ENCODE data around the gene SLFN11. TPM values are rescaled to one million over a fixed set of nuclear protein-coding genes. Genes with fewer than 3 reads are reported as not detected.
A peak's percentile ranks its signal among the peaks of the same experiment; 100 is the strongest.

SLFN11 gene
- total and polyA plus RNA-seq, 2 of the 8 experiments (the other 6 are each of a cell fraction or from before 2014, with no cell fraction given): 0.11 to 0.28 TPM

- Histone ChIP-seq H3K27ac (ENCODE audit: low read depth, low read length) (no peak overlapping the region), H3K79me2 (ENCODE audit: control insufficient read depth in 1 of 2, insufficient read depth in 2 of 2, low read length in 2 of 2) (no peaks in the 10 kb centered on the region), H2BK5ac (ENCODE audit: low read depth, low read length) (no peak overlapping the region), H3K9me3 (ENCODE audit: insufficient read depth in 2 of 2, low read depth in 1 of 2, low read length in 1 of 2) (peaks cover 5 to 6% of the 10 kb centered on the region in 2 experiments; a peak in 2 of 4 replicates), H3K14ac (ENCODE audit: insufficient read length) (no peak overlapping the region), H3K79me1 (ENCODE audit: low read depth, low read length) (no peaks in the 10 kb centered on the region), H2AK5ac (ENCODE audit: low read depth, low read length) (no peak overlapping the region), H4K91ac (replicated peaks; ENCODE audit: insufficient read length, low read length) (no peak overlapping the region), H3K4me2 (ENCODE audit: insufficient read depth in 1 of 2, low read depth in 2 of 2, low read length in 2 of 2) (no peak overlapping the region), H3K56ac (replicated peaks; ENCODE audit: insufficient read length, low read depth, low read length) (no peak overlapping the region), H3K23me2 (ENCODE audit: low read depth, low read length) (no peaks in the 10 kb centered on the region), H3K4me3 (ENCODE audit: extremely low read depth in 1 of 4, insufficient read depth in 2 of 4, low read depth in 3 of 4, low read length in 4 of 4) (no peak overlapping the region), H3K4ac (replicated peaks; ENCODE audit: insufficient read length, low read depth, low read length) (no peak overlapping the region), H2BK12ac (ENCODE audit: low read depth, low read length) (no peak overlapping the region), H2BK20ac (ENCODE audit: low read length) (no peak overlapping the region), H3K36me3 (ENCODE audit: control insufficient read depth in 2 of 4, insufficient read depth in 4 of 4, low read length in 3 of 4) (no peaks in the 10 kb centered on the region), H2BK120ac (replicated peaks; ENCODE audit: low read depth, low read length) (no peak overlapping the region), H4K8ac (ENCODE audit: extremely low read depth, insufficient read depth, low read length) (no peak overlapping the region), H4K20me1 (replicated peaks in 1 of 2; ENCODE audit: control insufficient read depth in 1 of 2, insufficient read depth in 2 of 2, low read length in 2 of 2) (no peaks in the 10 kb centered on the region), H2BK15ac (ENCODE audit: low read length) (no peak overlapping the region), H3K9ac (replicated peaks in 1 of 4; ENCODE audit: extremely low read depth in 1 of 4, low read depth in 3 of 4, low read length in 3 of 4) (no peak overlapping the region), H3K23ac (ENCODE audit: insufficient read length) (no peak overlapping the region), H3K4me1 (replicated peaks in 1 of 4; ENCODE audit: control insufficient read depth in 3 of 4, insufficient read depth in 4 of 4, low read length in 3 of 4) (no peaks in the 10 kb centered on the region), H3K27me3 (replicated peaks in 1 of 4; ENCODE audit: control insufficient read depth in 3 of 4, extremely low read depth in 1 of 4, insufficient read depth in 3 of 4, low read length in 3 of 4) (no peaks in the 10 kb centered on the region), H4K5ac (ENCODE audit: insufficient read length, low read depth, low read length) (no peak overlapping the region), H3K18ac (ENCODE audit: extremely low read depth, low read length) (no peak overlapping the region), H2AFZ (ENCODE audit: low read length) (no peak overlapping the region)
- 85% methylated on average over 2 of the region's 2 CpGs; no CpG with 5 or more reads in 1 of the 2 experiments for WGBS, 2 experiments (ENCODE audit: extremely low coverage in 1 of 2, insufficient coverage in 1 of 2, insufficient read length in 1 of 2, insufficient replicate concordance in 2 of 2, low coverage in 1 of 2, low lambda C conversion rate in 2 of 2, missing lambda C conversion rate in 1 of 2)
- FAIRE-seq (no peak), DNase-seq (ENCODE audit: low read depth in 1 of 2, low spot score in 2 of 2) (no peak)
- CTCF ChIA-PET (ENCODE audit: partially characterized antibody): no interaction called here
- POLR2A ChIA-PET (ENCODE audit: partially characterized antibody): interaction anchor here (1.4 kb wide), 1 partner anchor 43 kb away, joined by 3 read pairs; no protein-coding TSS in a partner anchor
- TF ChIP-seq CEBPB (IDR thresholded peaks at IDR 0.05; ENCODE audit: low read depth, low read length): peak; percentile 59; the same call in 1 of the 2 replicates
- TF ChIP-seq CTBP2 (IDR thresholded peaks at IDR 0.05; ENCODE audit: borderline replicate concordance, insufficient read depth, insufficient read length, low read length): no peak
Measured at GRCh38 chr17:35390663-35391062, 17.2 kb upstream of the SLFN11 start.

Data from H1 (cell line).